Hematopoietic multipotent progenitor cell treated with erythropoietin and hydrocortisone succinate and interleukin-3 and kit ligand, for 8 days (in vitro differentiated cells): ENCODE data around the gene SEMA4D.
"Not testable (repeated sequence)": the region's sequence is repeated elsewhere in the genome, so short reads cannot be mapped to it uniquely, and the experiment has no call there.

Source experiments
- DNase-seq: peaks from one replicate; pipeline ENCODE4 v3.0.0-alpha.2; 2015

SEMA4D gene

GRCh38 chr9:89480825-89481537 is 16.9 kb downstream of the SEMA4D start:
- no peak for DNase-seq

- not testable (repeated sequence) for DNase-seq
Measured at GRCh38 chr9:89480372-89480771, 17.5 kb downstream of the SEMA4D start.

- not testable (repeated sequence) for DNase-seq
Measured at GRCh38 chr9:89479669-89480011, 18.3 kb downstream of the SEMA4D start.

DNA sequence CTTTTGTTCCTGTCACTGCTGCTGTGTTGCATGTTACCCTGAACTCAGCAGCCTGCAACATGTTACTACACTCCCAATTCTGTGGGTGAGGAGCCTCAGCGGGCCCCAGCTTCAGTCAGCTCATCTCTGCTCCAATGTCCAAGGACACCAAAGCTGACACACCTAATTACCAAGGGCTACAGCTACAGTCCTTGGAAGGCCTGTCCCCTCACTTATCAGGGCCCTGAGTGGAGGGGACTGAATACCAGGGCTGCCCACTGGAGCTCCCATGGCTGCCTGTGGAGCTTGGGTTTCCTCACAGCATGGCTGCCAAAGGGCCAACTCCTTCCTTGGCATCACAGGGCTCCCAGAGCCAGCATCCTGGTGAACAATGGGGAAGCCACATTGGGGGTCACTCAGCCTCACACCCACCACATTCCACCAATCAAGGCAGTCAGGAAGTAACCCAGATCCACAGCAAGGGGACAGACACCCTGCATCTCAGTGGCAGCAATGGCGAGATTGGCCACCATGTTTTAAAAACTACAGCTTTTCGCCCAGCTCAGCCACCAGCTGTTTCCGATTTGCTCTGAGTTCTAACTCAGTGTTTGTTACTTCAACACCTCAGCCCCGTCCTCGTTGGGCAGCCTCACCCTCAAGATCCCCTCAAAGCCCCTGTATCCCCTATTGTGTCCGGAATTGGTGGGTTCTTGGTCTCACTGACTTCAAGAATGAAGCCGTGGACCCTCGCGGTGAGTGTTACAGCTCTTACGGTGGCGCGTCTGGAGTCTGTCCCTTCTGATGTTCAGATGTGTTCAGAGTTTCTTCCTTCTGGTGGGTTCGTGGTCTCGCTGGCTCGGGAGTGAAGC is 18.9 kb downstream of the SEMA4D start:
- DNase-seq = no peak

DNA sequence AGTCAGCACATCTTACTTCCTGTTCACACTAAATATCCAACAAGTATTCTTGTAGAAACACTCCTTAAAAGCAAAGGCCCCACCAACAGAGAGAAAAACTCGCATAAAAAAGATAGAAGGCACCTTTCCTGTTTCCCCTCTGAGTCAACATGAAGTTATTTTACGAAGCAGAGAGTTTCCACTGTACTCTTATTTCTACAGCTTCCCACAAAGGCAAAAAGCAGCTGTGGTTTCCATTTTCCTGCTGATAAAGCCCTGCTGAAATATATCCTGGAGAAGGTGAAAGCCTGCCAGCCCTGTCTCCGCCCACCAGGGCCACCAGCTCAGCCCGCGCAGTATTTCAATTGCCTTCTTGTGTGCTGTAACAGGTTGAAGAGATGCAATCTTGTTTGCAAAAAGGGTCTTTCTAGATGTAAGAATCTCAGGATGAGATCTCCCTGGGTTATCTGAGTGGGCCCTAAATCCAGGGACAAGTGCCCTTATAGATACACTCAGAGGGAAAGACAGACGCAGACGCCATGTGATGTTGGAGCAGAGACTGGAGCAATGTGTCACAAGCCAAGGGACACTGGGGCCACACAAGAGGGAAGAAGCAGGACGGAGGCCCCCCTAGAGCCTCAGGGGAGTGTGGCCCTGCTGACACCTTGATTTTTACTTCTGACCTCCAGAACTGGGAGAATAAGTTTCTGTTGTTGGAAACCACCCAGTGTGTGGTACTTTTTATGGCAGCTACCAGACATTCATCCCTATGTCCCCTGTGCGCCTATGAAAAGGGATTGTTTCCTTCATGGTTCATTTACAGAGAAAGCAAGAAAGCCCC is 19.9 kb downstream of the SEMA4D start:
- peak; percentile 85 for DNase-seq

GRCh38 chr9:89477384-89477783 is 20.5 kb downstream of the SEMA4D start:
- peak; percentile 57 for DNase-seq

- DNase-seq = no peak
Measured at GRCh38 chr9:89476546-89476945, 21.4 kb downstream of the SEMA4D start.

- no peak for DNase-seq
Measured at GRCh38 chr9:89475891-89476440, 21.9 kb downstream of the SEMA4D start.

- no peak for DNase-seq
Measured at GRCh38 chr9:89474939-89475338, 23.0 kb downstream of the SEMA4D start.

DNA sequence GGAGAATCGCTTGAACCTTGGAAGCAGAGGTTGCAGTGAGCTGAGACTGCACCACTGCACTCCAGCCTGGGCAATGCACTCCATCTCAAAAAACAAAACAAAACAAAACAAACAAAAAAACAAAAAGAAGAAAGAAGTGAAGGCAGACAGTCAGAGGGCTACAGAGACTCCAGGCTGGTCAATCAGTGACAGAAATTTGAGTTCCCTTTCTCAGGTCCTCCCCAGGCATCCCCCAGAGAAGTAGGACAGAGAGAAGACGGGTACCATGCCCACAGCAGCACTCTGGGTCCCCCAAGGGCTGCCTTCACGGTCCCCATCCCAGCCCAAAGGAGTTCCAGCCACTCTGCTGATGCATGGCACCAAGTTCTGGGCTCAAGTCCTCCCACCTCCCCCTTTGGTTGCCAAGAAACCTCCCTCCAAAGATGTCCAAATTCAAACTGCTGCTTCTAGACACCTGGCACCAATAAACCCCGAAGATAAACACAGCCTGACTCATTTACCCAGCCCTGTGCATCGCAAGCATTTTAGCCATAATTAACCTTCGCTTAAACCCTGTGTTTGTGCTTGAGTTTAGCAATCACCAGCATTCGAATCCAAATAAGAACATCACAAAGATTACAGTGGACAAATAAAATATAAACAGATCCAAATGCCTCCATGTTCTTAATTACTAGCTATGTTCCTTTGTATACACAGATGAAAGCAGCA is 24.0 kb downstream of the SEMA4D start:
- DNase-seq = no peak

GRCh38 chr9:89471796-89472320 is 26.1 kb downstream of the SEMA4D start:
- not testable (repeated sequence) for DNase-seq

DNA sequence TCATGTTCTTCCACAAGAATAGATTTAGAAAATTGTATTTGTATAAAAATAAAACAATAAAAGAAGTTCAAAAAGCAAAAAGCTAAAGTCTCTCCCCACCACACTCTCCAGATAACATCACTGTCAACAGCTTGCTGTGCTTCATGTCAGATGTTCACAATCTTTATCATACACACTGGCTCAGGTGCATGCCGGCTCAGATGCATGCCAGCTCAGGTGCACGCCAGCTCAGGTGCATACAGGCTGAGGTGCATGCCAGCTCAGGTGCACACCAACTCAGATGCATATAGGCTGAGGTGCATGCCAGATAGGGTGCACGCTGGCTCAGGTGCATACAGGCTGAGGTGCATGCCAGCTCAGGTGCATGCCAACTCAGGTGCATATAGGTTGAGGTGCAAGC is 26.5 kb downstream of the SEMA4D start:
- DNase-seq = no peak

DNA sequence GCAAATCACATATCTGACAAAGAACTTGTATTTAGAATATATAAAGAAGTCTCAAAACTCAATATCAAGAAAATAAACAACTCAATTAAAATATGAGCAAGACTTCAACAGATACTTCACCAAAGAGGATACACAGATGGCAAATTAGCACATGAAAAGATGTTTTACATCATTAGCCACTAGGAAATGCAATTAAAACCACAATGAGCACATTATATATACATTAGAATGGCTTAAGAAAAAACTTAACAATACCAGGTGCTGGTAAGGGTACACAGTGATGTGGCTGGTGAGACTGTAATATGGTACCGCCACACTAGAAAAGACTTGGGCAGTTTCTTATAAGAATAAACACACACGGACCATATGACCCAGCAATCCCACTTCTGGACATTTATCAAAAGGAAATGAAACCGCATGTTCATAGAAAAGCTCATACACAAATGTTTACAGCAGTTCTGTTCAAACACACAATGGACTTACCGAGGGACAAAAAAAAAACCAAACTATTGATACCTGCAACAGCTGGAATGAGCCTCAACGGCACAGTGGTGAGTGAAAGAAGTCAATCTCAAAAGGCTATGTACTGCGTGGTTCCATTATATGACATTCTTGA is 27.6 kb downstream of the SEMA4D start:
- DNase-seq = no peak

DNA sequence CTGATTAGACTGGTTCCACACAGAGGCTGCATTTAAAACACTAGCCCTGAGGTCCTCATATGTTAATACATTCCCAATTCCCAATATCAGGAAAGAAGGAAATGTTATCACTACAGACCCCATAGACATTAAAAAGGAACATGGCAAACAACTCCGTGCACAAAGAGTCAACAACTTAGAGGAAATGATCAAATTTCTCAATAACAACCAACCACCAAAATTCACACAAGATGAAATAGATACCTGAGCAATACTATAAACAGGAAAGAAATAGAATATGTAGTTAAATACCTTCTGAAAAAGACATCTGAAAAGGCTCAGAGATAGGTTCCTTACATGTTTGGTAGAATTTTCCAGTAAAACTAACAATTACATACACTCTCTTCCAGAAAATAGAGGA is 28.9 kb downstream of the SEMA4D start:
- DNase-seq = no peak

GRCh38 chr9:89468281-89468960 is 29.5 kb downstream of the SEMA4D start:
- no peak for DNase-seq

- no peak for DNase-seq
Measured at GRCh38 chr9:89467278-89467625, 30.7 kb downstream of the SEMA4D start.

GRCh38 chr9:89466451-89467277 is 31.2 kb downstream of the SEMA4D start:
- no peak for DNase-seq

DNA sequence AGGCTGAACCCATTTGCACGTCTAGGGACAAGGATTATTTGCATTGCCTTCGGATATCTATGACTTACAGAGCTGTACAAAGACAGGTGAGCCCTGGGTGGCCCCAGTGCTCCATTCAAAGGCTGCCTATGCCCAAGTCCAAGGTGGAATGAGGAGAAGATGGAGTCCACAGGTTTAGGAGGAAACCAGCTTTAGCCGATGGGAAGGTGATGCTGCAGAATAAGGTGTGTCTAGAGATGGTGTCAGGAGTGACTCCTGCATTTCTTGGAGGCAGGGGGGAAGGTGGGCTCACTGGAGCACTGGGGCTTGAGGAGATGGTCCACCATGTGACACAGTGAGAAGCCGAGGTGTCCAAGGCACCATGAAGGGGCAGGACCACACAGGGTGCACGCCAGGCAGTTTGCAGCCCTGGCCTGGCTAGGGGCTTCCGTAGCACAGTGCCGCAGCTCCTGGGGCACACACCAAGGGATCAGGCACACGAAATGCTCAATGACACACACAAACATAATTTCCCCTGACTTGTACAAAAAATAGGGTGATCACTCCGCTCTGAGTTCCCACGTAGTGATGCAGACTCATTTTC is 32.1 kb downstream of the SEMA4D start:
- no peak for DNase-seq

DNA sequence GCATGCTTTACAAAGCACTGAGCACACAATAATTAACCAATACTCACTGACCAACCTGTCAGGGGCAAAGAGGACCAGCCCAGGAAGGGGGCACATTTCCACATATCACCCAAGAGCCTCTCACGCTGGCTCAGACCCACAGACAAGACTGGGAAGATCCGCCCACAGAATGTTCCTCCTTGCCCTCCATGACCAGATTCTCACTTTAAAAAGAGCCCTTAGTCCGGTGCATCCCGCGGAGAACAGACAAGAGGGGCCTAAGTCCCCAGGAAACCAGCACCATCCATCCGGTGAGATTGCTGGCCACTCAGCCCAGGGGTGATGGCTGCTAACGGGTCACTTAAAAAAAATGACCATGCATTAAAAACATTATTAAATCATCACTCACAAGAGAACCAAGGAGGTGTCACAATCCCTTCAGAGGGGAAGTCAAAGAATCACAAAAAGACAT is 32.9 kb downstream of the SEMA4D start:
- DNase-seq = no peak
